Right lobe of liver (tissue), 4 donors: Measurements from ENCODE around the gene ARFGAP3.

Experiments
- CTCF ChIP-seq, 4 donors: fragments of 200-600 bp in 3 of 4; fragments of 450-650 bp in 1 of 4; IDR thresholded peaks; one replicate each; pipeline versions ENCODE4 v1.5.1 to v1.8.0; 2016 to 2022; ENCODE audit warnings: antibody characterized with exemption in 4 of 4, mild to moderate bottlenecking in 2 of 4
- POLR2A ChIP-seq: fragments of 450-650 bp; IDR thresholded peaks from one replicate; pipeline ENCODE4 v1.6.1; 2017; ENCODE audit warnings: antibody characterized with exemption, mild to moderate bottlenecking
- donor health status: DM: no; HTN: no; CAD: no.
- donor health status: DM: no; HTN: no; CAD: no.
- donor health status: DM: no; HTN: yes; CAD: no.

GRCh38 chr22:42805998-42806830, 50.9 kb downstream of the ARFGAP3 start:
- TF ChIP-seq POLR2A, result no peak
- TF ChIP-seq CTCF (IDR thresholded peaks at IDR 0.05), result no peak
